Glomerular visceral epithelial cell (primary cell): ENCODE results near the gene LDB3.
"Not testable (repeated sequence)": the region's sequence is repeated elsewhere in the genome, so short reads cannot be mapped to it uniquely, and the experiment has no call there.

Experiments
- DNase-seq: peaks from one replicate; pipeline ENCODE4 v3.0.0-alpha.2; 2016; ENCODE audit errors: extremely low spot score

The LDB3 gene

GRCh38 chr10:86668297-86669165 is at the start of gene LDB3:
LDB3 (plus strand) TSS chr10:86668511; CDS start chr10:86668692, 181 bp downstream.
- peak; percentile 40 for DNase-seq

- DNase-seq: no peak
Measured at GRCh38 chr10:86628311-86628710, 40.0 kb upstream of the LDB3 start.

GRCh38 chr10:86630079-86630478 is 38.2 kb upstream of the LDB3 start:
- DNase-seq: no peak

- no peak for DNase-seq
Measured at GRCh38 chr10:86632009-86632800, 36.1 kb upstream of the LDB3 start.

GRCh38 chr10:86632951-86633350 is 35.4 kb upstream of the LDB3 start:
- no peak for DNase-seq

GRCh38 chr10:86635402-86635801 is 32.9 kb upstream of the LDB3 start:
- no peak for DNase-seq

DNA sequence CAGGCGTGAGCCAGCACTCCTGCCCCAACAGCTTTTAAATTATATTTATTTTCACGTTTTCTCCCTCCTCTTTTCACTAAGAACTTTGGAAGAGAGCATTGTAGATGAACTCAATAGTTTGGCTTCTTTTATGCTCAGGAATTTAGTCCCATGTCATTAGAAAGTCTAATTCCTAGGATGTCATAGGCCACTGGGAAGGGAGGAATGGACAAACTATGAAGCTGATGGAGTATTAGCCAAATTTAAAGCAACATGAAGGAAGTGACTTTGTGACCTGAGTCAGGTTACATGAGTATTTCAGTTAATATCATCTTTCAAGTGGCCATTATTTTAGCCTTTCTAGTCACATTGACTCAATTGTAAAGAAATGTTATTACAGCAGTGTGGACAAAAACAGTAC is 32.0 kb upstream of the LDB3 start:
- no peak for DNase-seq

DNA sequence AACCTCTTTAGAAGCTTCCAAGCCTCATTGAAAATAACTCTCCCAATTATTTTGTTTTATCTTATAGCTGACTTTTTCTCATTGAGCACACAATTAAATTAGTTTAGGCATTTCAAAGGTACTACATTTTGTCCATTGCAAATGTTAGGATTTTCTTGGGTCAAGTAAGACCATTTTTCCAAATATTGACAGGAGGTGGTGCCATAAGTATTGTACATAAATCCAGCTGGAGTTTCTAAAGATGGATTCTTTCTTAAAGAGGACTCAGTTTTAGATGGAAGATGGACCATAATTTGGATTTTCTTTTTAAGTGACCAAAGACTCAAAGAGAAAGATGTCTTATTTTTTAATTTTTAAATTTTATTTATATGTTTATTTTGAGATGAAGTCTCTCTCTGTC is 26.3 kb upstream of the LDB3 start:
- no peak for DNase-seq

GRCh38 chr10:86642499-86642898 is 25.8 kb upstream of the LDB3 start:
- no peak for DNase-seq

DNA sequence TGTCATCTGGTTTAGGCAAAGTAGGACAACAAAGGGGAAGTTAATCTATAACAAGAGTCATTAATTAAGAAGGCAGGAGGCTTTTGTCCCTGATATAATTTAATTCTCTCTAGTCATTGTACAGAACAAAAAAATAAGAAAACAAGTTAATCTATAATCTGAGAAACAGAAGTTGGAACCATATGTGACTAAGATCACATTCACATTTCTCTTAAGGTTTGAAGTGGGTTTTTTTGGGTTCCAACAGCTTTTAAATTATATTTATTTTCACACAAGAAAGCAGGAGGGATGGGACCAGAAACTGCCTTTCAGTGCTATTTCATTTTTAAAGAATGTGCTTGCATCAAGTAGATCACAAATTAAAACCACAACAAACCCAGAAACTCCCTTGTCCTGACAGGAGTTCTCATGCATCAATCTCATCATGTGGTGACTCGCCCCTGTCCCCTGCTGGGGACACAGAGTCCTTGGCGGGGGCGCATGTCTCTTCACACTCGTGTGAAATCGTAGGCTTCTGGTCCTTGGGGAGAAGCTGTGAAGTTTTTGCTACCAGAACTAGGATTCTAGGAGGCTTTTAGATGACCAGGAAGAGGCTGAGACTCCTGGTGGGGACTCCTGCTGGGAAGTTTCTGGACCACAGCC is 24.0 kb upstream of the LDB3 start:
- peak; percentile 25 for DNase-seq

- DNase-seq: no peak
Measured at GRCh38 chr10:86644794-86645445, 23.4 kb upstream of the LDB3 start.

- not testable (repeated sequence) for DNase-seq
Measured at GRCh38 chr10:86645621-86646165, 22.6 kb upstream of the LDB3 start.

DNA sequence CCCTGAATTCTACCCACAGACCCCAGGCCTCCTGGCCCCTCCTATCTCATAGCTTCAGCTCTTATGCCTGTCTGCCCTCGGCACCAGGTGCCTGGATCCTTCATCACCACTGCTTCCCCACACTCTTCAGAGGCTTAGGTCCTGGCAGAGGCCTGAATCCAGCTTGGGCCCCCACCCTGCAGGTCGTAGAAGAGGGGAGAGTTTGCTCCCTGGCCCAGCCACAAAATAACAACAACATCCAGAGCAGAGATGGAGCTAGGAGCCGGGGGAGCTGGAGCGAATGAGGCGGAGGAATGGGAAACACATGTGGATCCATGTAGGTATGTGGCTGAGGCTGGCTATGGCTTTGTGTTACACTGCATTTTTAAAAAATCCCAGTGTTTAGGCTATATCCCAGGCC is 21.8 kb upstream of the LDB3 start:
- no peak for DNase-seq

- DNase-seq: no peak
Measured at GRCh38 chr10:86646933-86647332, 21.4 kb upstream of the LDB3 start.

DNA sequence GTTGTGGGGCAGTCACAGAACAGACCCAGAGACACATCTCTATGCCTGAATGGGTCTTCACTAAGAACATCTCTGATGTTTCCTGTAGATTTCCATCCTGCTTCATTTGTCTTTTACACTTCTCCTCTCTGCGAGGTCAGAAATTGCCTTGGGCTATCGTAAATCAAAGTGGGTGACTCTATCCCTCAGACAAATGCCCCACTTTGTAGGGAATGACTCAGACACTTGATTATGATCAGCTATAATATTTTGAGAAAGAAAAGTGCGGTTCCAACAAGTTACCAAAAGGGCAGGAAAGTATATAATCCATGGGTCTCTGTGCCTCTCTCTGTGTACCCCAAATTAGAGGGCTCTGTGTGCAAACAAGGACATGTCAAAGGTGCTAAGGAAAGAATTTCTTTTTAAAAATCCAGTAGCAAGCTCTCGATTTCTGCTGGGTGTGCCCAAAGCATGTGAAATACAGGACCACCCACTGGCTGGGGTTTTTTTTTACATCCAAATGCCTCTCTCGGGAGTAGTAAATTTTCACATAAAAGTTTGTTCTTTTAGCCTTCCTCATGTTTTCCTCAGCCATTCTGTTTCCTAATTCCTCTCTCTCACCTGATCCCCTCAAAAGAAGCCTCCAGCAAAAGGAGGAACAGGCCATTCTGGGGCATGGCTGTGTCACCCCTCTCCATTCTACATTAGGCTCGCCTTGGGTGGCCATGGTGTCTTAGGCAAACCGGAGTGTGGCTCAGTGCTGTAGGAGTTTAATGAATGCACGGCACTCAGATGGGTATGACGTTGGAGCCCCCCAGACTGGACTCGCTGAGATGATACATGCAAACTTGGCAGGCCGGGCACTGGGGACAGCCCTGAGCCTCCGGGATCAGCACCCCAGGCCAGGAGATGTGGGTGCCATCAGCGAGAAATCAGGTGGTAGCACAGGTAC is 20.3 kb upstream of the LDB3 start:
- no peak for DNase-seq

DNA sequence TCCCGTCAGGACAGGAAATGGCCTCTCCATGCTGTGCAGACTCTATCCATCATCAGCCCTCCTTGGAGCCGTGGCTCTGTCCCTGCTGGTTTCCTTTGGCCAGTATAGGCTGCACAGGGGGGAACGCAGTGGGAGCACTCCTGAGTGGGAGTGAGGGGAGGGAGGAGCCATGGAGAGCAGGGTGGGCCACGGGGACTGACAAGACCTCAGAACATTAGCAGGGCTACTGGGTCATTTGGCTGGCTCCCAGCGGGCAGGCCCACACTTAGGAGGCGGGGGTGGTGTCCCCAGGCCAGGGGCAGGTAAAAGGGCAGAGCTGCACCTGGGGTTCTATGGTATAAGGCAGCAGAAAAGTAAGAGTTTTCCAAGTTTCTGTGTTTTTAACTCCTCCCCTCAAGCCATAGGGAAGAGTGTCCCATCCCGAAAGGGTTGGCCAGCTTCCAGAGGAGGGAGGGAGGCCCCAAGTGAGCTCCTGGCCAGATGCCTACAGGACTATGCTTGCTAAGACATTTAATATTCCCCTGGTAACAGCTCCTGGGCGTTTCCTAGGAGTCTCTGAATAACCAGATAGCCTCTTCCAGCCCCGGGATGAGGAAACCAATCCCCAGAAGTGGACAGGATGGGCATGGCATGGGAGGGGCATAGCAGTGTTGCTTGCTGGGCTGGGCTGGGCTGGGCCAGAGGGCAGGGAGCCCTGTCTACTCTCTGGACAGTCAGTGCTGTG is 19.4 kb upstream of the LDB3 start:
- peak; percentile 58 for DNase-seq

- DNase-seq: no peak
Measured at GRCh38 chr10:86649471-86650150, 18.7 kb upstream of the LDB3 start.

GRCh38 chr10:86650151-86650550 is 18.2 kb upstream of the LDB3 start:
- DNase-seq: no peak

DNA sequence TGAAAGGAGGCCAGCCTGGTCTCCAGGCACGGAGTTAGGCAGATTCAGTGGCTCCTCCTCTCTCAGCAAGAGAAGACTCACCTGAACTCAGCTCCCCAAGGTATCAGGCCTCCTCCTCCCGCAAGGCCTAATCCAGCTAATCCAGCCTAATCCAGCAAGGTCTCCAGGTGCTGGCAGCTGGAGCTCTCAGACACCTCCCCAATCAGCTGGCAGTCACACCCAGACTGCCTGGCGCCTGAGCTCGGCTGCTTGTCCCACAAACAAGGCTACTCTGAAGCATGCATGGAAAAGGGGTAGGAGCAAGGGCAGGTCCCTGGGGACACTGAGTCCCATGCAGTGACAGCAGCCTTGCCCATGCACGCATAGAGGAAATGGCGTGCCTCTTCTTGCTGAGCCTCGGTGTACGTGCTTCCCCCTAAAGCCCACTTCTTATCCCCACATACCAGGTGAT is 17.3 kb upstream of the LDB3 start:
- no peak for DNase-seq
